HepG2 (cell line): Measurements from ENCODE around the gene HHEX. TPM values are rescaled to one million over a fixed set of nuclear protein-coding genes. Genes with fewer than 3 reads are reported as not detected.

Source experiments
- ADNP ChIP-seq: sonication (generic); formaldehyde crosslinking; IDR thresholded peaks from 2 replicates; pipeline ENCODE4 v1.4.0; 2020; ENCODE audit warnings: missing genetic modification reagents
- ATF5 ChIP-seq: sonication (generic); formaldehyde crosslinking; IDR thresholded peaks from 2 replicates; pipeline ENCODE4 v1.4.0; 2020; ENCODE audit warnings: mild to moderate bottlenecking, low read depth, missing genetic modification reagents
- CAMTA2 ChIP-seq: sonication (generic); formaldehyde crosslinking; IDR thresholded peaks from 2 replicates; pipeline ENCODE4 v1.4.0; 2020; ENCODE audit warnings: mild to moderate bottlenecking, missing genetic modification reagents, borderline replicate concordance
- CREB3 ChIP-seq: sonication (generic); formaldehyde crosslinking; IDR thresholded peaks from 2 replicates; pipeline ENCODE4 v1.5.0; 2020; ENCODE audit warnings: missing genetic modification reagents
- ESRRA ChIP-seq: sonication (generic); formaldehyde crosslinking; IDR thresholded peaks from 2 replicates; pipeline ENCODE4 v1.5.1; 2020; ENCODE audit warnings: mild to moderate bottlenecking, low read depth, missing genetic modification reagents
- FOXO1 ChIP-seq: sonication (generic); formaldehyde crosslinking; IDR thresholded peaks from 2 replicates; pipeline ENCODE4 v1.4.0; 2020; ENCODE audit warnings: missing genetic modification reagents
- HMGA1 ChIP-seq: sonication (generic); formaldehyde crosslinking; conservative IDR thresholded peaks from 2 replicates; pipeline ENCODE4 v1.4.0; 2020; ENCODE audit warnings: missing genetic modification reagents
- KDM4B ChIP-seq: sonication (generic); formaldehyde crosslinking; IDR thresholded peaks from 2 replicates; pipeline ENCODE4 v1.4.0; 2020; ENCODE audit warnings: missing genetic modification reagents
- KDM5B ChIP-seq: sonication (generic); formaldehyde crosslinking; IDR thresholded peaks from 2 replicates; pipeline ENCODE4 v1.4.0; 2020; ENCODE audit warnings: missing genetic modification reagents, mild to moderate bottlenecking, borderline replicate concordance
- KLF12 ChIP-seq: sonication (generic); formaldehyde crosslinking; IDR thresholded peaks from 2 replicates; pipeline ENCODE4 v1.4.0; 2020; ENCODE audit warnings: missing genetic modification reagents, borderline replicate concordance
- MIER2 ChIP-seq: IDR thresholded peaks from 2 replicates; pipeline ENCODE4 v1.6.1; 2016; ENCODE audit warnings: missing biosample characterization, missing genetic modification reagents
- NR2C2 ChIP-seq: sonication (generic); formaldehyde crosslinking; IDR thresholded peaks from 2 replicates; pipeline ENCODE4 v1.4.0; 2020; ENCODE audit warnings: missing genetic modification reagents, mild to moderate bottlenecking, moderate library complexity, borderline replicate concordance
- NR2F6 ChIP-seq, 2 experiments: IDR thresholded peaks; 2 replicates each; pipeline ENCODE4 v1.6.1; 2016; ENCODE audit warnings: antibody characterized with exemption in 1 of 2, mild to moderate bottlenecking in 1 of 2
- REXO4 ChIP-seq: sonication (generic); formaldehyde crosslinking; IDR thresholded peaks from 2 replicates; pipeline ENCODE4 v1.8.0; 2022; ENCODE audit warnings: missing genetic modification reagents, mild to moderate bottlenecking, borderline replicate concordance
- SALL2 ChIP-seq: sonication (generic); formaldehyde crosslinking; IDR thresholded peaks from 2 replicates; pipeline ENCODE4 v1.8.1; 2023; ENCODE audit warnings: mild to moderate bottlenecking, missing genetic modification reagents, inconsistent platforms
- SAP130 ChIP-seq: IDR thresholded peaks from 2 replicates; pipeline ENCODE4 v1.6.1; 2016; ENCODE audit warnings: low read depth
- SP2 ChIP-seq: sonication (generic); formaldehyde crosslinking; IDR thresholded peaks from 2 replicates; pipeline ENCODE4 v1.5.1; 2020; ENCODE audit warnings: mild to moderate bottlenecking, missing genetic modification reagents
- TBL1XR1 ChIP-seq: fragments of 150-350 bp; IDR thresholded peaks from 2 replicates; pipeline ENCODE4 v1.6.1; 2014; ENCODE audit warnings: borderline replicate concordance, low read length; ENCODE audit not compliant: partially characterized antibody
- TBX3 ChIP-seq: fragments of 450-650 bp; IDR thresholded peaks from 2 replicates; pipeline ENCODE4 v1.6.1; 2017; ENCODE audit warnings: antibody characterized with exemption, mild to moderate bottlenecking, inconsistent platforms, borderline replicate concordance
- TRIM22 ChIP-seq: fragments of 450-650 bp; IDR thresholded peaks from 2 replicates; pipeline ENCODE4 v1.6.1; 2017
- XBP1 ChIP-seq: sonication (generic); formaldehyde crosslinking; IDR thresholded peaks from 2 replicates; pipeline ENCODE4 v1.5.0; 2020; ENCODE audit warnings: missing genetic modification reagents
- ZBTB7B ChIP-seq: sonication (generic); formaldehyde crosslinking; IDR thresholded peaks from 2 replicates; pipeline ENCODE4 v1.4.0; 2020; ENCODE audit warnings: missing genetic modification reagents
- ZNF282 ChIP-seq: fragments of 450-650 bp; IDR thresholded peaks from 2 replicates; pipeline ENCODE4 v1.6.1; 2018; ENCODE audit not compliant: partially characterized antibody
- ZNF337 ChIP-seq: sonication (generic); formaldehyde crosslinking; IDR thresholded peaks from 2 replicates; pipeline ENCODE4 v1.5.1; 2020; ENCODE audit warnings: missing genetic modification reagents, low read depth, mild to moderate bottlenecking, borderline replicate concordance
- ZNF564 ChIP-seq: sonication (generic); formaldehyde crosslinking; IDR thresholded peaks from 2 replicates; pipeline ENCODE4 v1.8.1; 2023; ENCODE audit warnings: mild to moderate bottlenecking, missing genetic modification reagents
- ZNF598 ChIP-seq: sonication (generic); formaldehyde crosslinking; IDR thresholded peaks from 2 replicates; pipeline ENCODE4 v1.5.1; 2020; ENCODE audit warnings: mild to moderate bottlenecking, missing genetic modification reagents, borderline replicate concordance
- ZNF749 ChIP-seq: sonication (generic); formaldehyde crosslinking; IDR thresholded peaks from 2 replicates; pipeline ENCODE4 v1.8.0; 2022; ENCODE audit warnings: mild to moderate bottlenecking, missing genetic modification reagents, moderate library complexity, borderline replicate concordance
- polyA plus RNA-seq, 8 experiments: library from polyadenylated mRNA; depleted of rRNA in 3 of 8; stranded (reverse) in 7 of 8; unstranded in 1 of 8; fragments of >200 nt; fragmentation: Illumina TruSeq in 4 of 8; extraction: Trizol in 4 of 8; gene quantifications; 2 replicates each; pipeline versions ENCODE4 v1.2.1 to v1.2.3, GENCODE V29; 2011 to 2016; ENCODE audit warnings: low read depth in 4 of 8, missing spikeins in 1 of 8, mixed read lengths in 1 of 8; ENCODE audit not compliant: insufficient read depth in 1 of 8
- total RNA-seq, 5 experiments: library from RNA; depleted of rRNA; stranded (reverse); fragments of >200 nt; fragmentation: Illumina TruSeq; extraction: Trizol; gene quantifications; 2 replicates each; pipeline ENCODE4 v1.2.3, GENCODE V29; 2016; ENCODE audit warnings: low read depth in 1 of 5

The HHEX gene
- total and polyA plus RNA-seq, 2 of the 13 experiments (the other 11 are each of a cell fraction or from before 2014, with no cell fraction given), result 44.5 to 48.7 TPM

DNA sequence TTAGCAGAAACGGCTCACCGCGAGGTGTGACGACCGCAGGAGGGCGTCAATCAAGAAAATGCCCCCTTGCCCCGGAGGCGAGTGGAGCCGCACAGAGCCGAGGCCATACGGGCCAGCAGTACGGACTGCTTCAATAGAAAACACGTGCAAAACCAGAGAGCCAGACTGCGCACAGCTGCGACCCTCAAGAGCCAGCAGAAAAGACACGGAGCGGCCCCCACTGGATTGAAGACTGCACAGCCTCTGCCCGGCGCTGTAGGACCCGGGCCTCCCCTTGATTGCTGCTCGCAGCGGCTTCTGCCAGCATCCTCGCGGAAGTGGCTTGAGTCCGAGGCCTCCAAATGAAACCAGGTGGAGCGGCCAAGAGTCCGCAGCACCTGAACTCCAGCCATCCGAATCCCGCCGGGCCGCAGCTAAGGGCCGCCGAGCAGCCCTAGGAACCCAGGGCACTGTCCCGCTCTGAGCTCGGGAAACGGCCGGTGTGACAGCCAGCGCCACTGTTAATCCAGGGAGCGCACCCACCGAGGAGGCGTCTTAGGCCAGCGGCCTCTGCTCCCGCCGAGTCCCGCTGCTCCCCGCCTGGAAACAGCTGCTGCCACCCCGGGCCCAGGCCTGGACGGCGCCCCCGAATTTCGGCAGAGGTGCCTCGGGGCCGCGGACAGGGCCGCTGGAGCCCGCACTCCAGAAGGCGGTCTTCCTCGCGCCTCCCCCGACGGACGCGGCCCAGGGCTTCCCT is 660 bp upstream of the HHEX start (continued):
- no peak; the same call in 1 of the 2 replicates for TF ChIP-seq NR2C2 (CRISPR knock-in tag)
- TF ChIP-seq KDM5B (CRISPR knock-in tag), result 0 out of 2 replicates have a peak, but pooled peaks have one; percentile 57
- TF ChIP-seq MIER2 (CRISPR knock-in tag), result no peak
- TF ChIP-seq FOXO1 (CRISPR knock-in tag), result 0 out of 2 replicates have a peak, but pooled peaks have one; percentile 12
- TF ChIP-seq KDM4B (CRISPR knock-in tag), result no peak
- no peak for TF ChIP-seq ZNF749 (CRISPR knock-in tag)
- no peak for TF ChIP-seq XBP1
- no peak for TF ChIP-seq TRIM22
- no peak; the same call in 1 of the 2 replicates for TF ChIP-seq ESRRA (CRISPR knock-in tag)
- no peak; the same call in 1 of the 2 replicates for TF ChIP-seq ZBTB7B (CRISPR knock-in tag)
- no peak for TF ChIP-seq ZNF337
- peak; percentile 48; the same call in 1 of the 2 replicates for TF ChIP-seq ZNF598 (CRISPR knock-in tag)
- no peak for TF ChIP-seq CREB3 (CRISPR knock-in tag)
- TF ChIP-seq ZNF564 (CRISPR knock-in tag), result 0 out of 2 replicates have a peak, but pooled peaks have one; percentile 25
- 0 out of 2 replicates have a peak, but pooled peaks have one; percentile 34 for TF ChIP-seq REXO4
- no peak for TF ChIP-seq HMGA1 (CRISPR knock-in tag)
- no peak for TF ChIP-seq KLF12 (CRISPR knock-in tag)
- no peak for TF ChIP-seq TBX3
- TF ChIP-seq SP2 (CRISPR knock-in tag), result 0 out of 2 replicates have a peak, but pooled peaks have one; percentile 20
- TF ChIP-seq NR2F6 (IDR thresholded peaks at IDR 0.05), result no peak
- TF ChIP-seq NR2F6 (CRISPR knock-in tag; IDR thresholded peaks at IDR 0.05), result no peak
- TF ChIP-seq TBL1XR1, result no peak
- TF ChIP-seq ADNP (CRISPR knock-in tag), result no peak
- no peak for TF ChIP-seq ZNF282
- TF ChIP-seq CAMTA2 (CRISPR knock-in tag), result peak; percentile 33; the same call in 1 of the 2 replicates
- TF ChIP-seq SAP130 (CRISPR knock-in tag), result peak; percentile 42
- no peak for TF ChIP-seq SALL2
- TF ChIP-seq ATF5 (CRISPR knock-in tag), result no peak
